ENCODE results near the gene DR1.

DNA sequence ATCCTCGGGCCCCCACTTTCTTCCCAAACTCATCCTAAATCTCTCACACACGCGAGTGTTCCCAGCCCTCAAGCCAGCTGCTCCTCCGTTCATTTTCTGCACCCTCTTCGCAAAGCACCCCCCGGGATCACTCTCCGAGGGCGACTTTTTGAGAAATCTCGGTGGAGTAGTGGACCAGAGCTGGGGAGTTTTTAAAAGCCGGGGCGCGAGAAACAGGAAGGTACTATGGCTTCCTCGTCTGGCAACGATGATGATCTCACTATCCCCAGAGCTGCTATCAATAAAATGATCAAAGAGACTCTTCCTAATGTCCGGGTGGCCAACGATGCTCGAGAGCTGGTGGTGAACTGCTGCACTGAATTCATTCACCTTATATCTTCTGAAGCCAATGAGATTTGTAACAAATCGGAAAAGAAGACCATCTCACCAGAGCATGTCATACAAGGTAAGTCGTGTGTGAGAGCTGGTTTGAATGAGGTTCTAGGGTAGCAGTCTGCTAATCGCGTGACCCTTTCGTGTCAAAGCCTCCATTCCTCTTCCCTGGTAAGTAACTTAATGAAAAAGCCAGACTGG is 800 bp downstream of the DR1 start:
- TF ChIP-seq CTCF (IDR thresholded peaks at IDR 0.05): no peak
- no peak for TF ChIP-seq EP300 (IDR thresholded peaks at IDR 0.05)
